Renal pelvis (tissue), 4 donors: ENCODE data around the gene KCNQ5. TPM values are rescaled to one million over a fixed set of nuclear protein-coding genes. Genes with fewer than 3 reads are reported as not detected.

ENCODE experiments used
- DNase-seq: peaks from one replicate; pipeline ENCODE4 v3.0.0-alpha.2; 2013
- polyA plus RNA-seq, 3 donors: library from polyadenylated mRNA; unstranded; fragments of 120-200 nt; gene quantifications; one replicate each; pipeline ENCODE4 v1.2.1, GENCODE V29; 2013; ENCODE audit not compliant: insufficient read length in 3 of 3

Gene KCNQ5
- polyA plus RNA-seq, 3 donors: 0.21 to 0.34 (median 0.31) TPM

DNA sequence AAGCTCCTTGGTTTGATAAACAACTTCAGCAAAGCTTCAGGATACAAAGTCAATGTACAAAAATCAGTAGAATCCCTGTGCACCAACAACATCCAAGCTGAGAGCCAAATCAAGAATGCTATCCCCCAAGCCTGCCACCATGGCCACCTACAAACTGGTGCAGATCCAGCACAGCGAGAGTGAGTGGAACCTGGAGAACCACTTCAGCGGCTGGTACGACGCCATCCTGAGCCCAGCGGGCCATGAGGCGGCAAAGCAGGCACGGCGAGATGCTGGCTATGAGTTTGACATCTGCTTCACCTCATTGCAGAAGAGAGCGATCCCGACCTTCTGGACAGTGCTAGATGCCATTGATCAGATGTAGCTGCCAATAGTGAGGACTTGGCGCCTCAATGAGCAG is 433.1 kb downstream of the KCNQ5 start:
- no peak for DNase-seq

DNA sequence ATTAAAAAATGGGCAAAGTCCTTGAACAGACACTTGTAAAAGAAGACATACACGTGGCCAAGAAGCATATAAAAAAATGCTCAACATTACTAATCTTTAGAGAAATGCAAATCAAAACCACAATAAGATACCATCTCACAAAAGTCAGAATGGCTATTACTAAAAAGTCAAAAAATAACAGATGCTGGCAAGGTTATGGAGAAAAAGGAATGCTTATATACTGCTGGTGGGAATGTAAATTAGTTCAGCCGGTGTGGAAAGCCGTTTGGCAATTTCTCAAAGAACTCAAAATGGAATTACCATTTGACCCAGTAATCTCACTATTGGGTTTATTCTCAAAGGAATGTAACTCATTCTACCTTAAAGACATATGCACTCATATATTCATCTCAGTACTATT is 436.9 kb downstream of the KCNQ5 start:
- no peak for DNase-seq

DNA sequence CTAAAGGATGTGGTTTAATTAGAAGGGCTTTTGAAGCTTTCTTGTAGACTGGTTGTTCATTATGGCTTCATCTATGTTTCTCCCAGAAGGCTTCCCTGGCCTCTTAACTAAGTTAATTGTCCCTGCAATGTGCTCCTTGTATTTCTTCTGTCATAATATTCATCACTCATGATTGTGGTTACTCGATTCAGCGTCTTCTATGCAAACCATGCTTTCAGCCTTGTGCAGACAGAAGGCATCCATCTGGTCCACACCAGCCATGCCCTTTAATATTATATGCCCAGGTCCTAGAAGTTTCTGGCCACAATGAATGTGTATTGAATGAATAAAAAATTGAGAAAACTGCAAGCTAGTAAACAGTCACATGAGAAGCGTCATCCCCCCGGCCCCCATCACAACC is 440.3 kb downstream of the KCNQ5 start:
- no peak for DNase-seq

DNA sequence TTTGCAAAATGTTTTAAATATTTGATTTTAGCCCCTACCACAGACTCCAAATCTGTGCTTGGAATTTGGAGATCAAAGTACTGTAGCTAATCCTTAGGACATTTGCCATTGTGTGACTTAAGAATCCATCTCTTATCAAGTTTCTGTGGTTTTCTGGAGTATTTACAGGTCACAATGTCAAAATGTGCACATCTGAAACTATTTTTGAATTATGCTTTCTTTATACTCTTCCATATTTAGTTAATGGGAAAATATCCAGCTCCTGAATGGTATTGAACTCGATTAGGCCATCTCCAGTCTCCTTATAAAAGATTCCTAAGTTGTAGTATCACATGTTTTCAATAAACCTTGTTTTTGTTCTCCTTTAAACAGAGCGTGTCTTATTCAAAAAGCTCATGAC is 441.0 kb downstream of the KCNQ5 start:
- no peak for DNase-seq

DNA sequence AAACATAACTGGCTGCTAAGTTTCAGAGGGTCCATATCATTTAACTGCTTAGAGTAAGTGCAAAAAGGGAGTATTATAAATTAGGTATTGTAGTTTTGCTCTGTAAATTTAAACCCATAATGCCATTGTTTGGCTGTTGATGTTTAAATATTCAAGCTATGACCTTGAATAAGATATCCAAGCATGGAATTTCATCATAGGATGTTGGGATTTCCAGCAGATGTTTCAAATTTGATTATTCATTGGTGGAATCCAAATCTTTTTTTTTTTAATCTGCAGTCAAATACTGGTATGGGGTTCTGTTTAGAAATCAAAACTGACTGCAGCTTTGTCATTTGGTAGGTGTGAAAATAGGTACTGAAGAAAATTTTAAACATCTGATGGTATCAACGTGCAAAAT is 442.4 kb downstream of the KCNQ5 start:
- DNase-seq: no peak

DNA sequence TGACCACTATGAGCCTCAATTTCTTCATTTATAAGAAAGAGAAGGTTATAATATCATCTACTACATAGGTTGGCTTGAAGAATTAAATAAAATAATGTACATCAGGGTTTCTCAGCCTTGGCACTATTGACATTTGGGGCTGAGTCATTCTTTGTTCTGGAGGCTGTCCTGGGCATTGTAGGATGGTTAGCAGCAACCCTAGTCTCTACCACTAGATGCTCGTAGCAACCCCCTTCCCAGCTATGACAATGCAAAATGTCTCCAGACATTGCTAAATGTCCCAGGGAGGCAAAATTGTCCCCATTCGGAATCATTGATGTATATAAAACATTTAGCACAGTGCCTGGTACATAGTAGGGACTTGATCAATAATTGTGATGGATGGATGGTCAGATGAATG is 451.4 kb downstream of the KCNQ5 start:
- DNase-seq: no peak

DNA sequence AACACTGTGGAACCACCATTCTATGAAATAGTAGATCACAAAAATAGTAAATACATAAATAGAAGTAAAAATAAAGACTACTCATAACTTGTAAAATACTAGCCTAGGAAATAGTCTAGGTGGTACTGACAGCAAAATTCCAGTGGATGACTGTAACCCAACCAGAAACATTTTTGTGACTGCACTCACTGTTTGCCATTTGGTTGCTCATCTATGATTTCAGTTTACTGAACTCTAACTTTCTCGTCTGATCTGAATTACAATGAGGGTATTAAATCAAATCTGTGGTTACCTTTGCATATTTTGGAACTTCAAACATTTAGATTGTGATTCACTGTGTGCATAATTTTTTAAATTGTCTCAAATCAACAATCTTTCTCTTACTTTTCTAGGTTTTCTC is 452.3 kb downstream of the KCNQ5 start:
- DNase-seq: no peak

DNA sequence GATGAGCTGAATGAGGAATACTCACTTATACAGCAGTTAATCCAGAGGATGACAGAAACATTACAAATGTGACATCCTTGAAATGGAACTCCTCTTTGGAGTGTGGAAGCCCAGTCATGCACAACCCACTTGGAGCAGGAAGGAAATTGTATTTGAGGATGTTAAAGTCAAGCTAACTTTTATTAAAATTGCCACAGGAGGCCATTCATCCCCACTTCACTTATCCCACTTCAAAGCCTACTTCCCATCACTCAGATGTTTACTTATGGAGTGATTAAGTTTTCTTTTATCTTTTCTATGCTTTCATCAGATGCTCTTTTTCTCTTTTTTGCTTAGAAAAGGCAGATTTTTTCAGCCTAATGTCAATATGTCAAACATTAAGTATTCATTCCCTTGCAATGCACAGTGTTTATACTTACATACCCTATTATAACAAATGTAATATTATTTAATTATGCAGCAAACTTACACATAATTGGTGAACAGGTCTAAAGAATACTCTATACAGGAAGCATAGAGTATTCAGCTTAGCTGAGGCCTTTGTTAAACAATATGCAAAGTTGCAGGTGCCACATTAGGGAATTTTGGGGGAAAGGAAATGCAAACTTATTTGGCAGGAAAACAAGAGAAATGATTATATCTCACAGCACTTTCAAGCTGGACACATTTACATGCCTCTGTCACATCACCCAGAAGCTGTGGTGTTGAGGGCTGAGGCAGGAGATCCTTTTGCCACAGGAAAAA is 454.5 kb downstream of the KCNQ5 start:
- DNase-seq: no peak

DNA sequence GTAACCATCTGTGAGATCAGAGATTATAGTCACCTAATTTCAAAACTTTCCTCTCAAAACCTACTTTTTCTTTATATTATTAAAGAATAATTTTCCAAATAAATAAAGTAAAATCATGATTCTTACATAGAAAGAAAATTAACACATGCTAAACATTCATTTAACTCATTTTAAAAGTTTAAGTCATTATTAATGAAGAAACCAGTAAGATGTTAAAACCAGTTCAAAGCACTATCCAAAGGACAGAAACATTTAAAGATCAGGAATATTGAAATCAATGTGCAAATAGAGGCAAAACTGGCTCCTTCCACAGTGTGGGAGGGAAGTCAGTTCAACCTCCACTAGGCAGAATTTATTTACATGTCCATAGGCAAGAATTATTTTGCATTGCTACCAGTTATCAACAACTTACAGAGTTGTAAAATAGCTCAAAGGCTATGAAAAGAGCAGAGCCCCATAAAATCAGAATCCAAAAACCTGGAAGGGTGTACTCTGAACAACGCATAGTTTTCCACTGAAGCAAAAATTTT is 456.5 kb downstream of the KCNQ5 start:
- DNase-seq: no peak

DNA sequence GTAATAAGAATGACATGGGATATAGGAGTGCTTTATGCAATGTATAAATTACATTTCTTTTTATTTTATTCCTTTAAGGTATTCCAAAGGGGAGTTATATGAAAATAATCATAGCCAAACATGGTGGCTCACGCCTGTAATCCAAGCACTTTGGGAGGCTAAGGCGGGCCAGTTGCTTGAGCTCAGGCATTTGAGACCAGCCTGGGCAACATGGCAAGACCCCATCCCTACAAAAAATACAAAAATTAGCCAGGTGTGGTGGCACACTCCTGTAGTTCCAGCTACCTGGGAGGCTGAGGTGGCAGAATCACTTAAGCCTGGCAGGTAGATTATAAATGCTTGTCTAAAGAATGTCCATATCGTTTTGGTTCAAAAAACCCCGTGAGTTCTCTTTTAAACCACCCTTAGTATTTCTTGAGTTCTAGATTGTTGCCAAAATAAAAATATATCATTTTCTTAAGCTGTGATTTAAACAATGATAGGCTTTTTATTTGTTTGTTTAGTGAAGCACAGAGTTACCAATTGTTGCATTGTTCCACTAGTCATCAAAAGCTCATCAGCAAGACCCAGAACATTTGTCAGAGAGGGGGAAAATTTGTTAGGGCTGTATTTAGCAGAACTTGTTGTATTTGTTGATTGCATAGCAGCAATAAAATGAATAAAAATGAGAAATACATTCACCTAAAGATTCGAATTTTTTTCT is 457.2 kb downstream of the KCNQ5 start:
- DNase-seq: no peak

DNA sequence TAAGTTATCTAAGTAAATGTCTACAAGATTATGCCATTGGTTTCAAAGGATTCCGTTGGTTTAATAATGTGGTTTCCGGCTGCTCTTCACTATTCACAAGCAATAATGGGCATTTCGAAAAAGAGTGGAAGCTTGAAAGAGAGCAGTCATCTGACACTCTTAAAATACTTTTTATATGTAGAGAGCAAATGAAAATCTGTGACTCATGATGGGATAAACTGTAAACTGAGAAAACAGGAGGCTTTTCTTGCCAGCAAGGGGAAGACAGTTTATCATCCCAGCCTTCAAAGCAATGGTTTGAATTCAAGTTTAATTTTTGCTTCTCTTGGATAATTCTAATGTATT is 457.7 kb downstream of the KCNQ5 start:
- no peak for DNase-seq

DNA sequence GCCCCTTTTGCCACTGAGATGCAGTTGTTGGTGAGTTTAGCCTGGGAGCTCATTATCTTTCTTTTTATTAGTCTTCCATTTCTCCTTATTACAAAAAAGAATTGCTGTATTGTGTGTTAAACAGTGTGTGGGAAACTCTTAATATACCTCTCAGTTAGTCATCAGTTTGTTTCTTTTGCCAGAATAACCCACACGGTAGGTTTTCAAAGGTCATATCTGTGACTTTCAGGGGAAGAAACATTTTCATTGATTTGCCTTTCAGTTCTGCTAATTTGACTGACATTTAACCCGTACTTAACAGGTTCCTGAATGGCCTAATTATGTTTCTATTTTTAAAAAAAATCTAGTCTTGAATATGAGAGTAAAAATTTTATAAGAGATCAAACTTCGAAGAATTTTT is 458.1 kb downstream of the KCNQ5 start:
- no peak for DNase-seq

DNA sequence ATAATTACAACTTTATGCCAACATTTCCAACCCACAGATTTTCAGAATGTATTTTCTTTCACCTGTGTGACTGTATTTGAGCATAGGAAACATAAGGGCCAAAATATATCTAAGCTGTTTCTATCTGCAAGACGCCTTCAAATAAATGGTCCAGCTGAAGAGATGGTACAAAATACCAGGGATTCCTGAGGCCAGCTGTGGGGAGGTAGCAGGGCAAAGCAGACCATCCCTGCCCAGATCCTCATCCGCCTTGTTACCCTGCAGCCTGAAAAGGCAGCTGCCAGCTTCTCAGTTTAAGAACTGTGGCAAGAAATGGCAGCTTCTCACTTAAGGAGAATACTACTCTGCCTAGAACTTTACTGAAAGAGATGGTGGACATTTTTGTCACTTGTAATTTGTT is 460.1 kb downstream of the KCNQ5 start:
- DNase-seq: no peak

DNA sequence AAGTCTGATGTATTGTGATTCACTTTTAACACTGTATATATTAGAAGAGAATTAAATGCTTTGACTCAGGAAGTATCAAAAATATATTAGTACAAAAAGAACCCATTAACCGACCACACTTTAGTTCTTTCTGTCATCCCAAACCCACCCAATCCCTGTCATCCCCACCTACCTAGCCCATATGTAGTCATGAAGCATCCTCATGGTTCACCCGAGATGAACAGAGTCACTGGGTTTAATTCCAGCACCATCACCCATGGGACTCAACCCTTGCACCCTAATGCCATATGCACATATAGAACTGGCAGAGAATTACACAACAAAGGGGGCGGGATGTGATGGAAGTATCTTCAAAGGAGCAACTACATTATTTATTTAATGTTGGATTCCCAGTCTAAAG is 462.0 kb downstream of the KCNQ5 start:
- DNase-seq: no peak

DNA sequence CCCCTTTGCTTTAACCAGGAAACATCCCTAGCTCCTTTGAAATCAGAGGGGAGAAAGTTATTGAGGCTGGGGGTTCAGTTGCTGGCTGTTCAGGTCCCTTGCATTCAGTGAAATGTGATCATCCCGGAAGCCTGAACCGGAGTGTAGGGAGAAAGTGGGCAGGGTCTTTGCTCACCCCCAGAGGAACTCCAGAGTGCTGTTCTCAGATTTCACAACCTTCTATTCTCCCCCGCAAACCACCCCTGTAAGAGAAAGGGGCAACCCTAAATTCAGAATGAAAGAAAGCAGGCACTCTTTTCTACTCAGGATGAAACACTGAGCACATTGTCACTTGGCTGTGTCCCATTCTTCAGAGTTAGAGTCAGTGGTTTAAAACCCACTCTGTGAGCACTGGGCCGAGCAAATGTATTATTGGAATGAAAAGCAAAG is 463.6 kb downstream of the KCNQ5 start:
- DNase-seq: peak; percentile 54

DNA sequence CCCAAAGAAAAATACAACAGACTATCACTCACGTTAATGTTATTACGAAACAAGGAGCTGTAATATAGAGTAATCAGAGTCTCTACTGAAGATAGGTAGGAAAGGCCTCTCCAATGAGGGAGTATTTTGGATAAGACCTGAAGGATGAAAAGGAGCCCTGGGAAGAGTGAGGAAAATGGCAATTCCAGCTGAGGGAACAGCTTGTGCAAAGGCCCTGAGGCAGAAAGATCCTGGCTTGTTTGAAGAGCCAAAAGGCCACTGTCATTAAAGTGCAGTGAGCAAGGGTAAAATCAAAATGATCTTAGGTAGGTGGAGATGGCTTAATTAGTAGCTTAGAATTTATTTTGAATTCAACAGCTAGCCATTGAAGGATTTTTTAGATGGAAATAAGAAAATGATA is 464.9 kb downstream of the KCNQ5 start:
- no peak for DNase-seq

DNA sequence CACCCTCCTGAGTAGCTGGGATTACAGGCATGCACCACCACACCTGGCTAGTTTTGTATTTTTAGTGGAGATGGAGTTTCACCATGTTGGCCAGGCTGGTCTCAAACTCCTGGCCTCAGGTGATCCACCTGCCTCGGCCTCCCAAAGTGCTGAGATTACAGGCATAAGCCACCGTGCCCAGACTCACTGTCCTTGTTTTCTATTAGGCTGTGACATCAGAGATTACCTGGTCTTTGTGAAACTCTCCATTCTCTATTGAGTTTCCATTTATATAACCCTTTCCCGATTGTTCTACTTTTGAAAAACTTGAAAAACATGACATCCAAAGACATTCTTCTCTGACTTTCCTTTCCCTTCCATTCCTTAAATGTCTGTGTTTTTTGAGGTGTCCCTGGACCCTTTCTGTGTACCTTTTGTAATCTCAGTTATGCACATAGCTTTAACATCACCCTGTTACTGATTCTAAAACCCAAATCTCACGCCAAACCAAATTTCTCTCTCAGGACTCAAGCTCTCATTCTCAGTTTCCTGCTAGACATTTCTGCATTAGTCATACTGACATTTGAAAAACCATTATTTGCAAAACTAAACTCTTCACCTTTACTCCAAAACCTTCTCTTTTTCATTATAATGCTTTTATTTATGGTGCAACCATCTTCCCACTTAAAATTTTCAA is 466.4 kb downstream of the KCNQ5 start:
- DNase-seq: no peak

DNA sequence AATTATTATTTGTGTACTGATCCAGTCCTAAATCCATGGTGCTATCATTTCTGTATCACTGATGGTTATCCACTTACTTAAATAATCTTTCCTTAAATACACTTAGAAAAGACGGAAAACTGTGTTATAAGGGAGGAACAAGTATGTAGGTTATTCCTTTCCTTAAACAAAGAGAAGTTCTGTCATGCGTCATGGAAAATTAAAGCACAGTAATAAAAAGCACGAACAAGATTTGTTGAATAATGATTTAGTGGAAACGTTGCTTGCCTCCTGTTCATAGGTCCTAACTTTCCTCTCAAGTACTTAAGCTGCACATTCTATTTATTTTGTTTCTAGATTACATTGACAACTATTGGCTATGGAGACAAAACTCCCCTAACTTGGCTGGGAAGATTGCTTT is 483.1 kb downstream of the KCNQ5 start:
- DNase-seq: no peak

DNA sequence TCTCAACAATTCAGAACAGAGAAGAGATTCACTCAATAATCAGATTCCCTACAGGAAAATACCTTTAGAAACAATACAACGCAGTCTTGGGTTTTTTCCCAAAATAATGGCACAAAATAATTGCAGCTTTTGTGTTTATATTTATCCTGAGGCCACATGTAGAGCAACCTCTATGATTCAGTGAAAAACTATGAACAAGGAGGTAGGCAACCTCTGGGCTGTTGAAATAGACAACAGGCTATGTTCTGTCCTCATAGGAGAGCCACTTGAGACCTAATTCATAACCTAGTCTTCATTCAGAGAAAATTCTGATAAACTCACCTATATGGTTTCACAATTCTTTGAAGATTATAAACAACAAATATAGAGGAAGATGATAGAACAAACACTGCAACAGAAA is 485.2 kb downstream of the KCNQ5 start:
- DNase-seq: no peak

DNA sequence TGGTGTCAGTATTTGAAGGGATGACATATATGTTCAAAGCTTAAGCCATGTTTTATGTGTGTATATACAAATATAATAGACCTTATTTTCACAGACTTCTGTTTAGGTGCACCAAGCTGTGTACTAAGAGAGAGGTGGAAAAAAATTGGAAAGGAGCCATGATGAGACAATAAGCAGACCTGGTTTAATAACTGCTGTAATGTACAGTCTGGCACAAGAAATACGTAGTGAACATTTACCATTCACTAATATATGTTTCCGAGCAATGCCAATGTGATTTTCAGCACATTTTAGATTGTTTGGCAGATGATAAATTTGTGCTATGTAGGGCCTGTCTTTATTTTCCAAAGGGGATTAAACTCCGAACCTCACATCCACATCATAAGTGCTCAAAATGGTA is 487.1 kb downstream of the KCNQ5 start:
- DNase-seq: no peak

DNA sequence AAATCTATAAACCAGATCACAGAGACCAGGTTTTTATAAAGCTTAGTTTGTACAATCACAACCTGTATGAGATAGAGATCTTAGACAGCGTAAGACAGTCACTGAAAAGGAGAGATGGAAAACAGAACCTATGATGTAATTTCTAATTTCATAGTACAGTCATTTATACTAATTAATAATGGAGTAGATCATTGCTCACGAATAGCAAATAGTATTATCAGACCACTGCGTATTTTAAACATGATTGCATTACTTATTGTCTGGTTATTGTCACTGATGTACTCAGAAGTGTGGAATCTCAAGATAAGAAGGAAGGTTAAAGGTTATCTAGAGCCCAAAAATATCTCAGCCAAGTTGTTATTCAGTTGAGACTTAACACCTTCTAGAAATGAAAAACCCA is 487.8 kb downstream of the KCNQ5 start:
- no peak for DNase-seq

DNA sequence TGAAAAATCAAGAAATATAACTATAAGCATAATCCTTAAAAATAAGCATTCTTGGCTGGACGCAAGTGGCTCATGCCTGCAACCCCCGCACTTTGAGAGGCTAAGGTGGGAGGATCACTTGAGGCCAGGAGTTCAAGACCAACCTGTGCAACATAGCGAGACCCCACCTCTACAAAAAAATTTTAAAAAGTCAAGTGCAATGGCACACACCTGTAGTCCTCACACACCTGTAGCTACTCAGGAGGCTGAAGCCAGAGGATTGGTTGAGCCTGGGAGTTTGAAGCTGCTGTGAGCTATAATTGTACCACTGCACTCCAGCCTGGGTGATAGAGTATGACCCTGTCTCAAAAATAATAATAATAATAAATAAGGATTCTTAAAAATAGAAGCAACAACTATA is 494.5 kb downstream of the KCNQ5 start:
- DNase-seq: no peak

DNA sequence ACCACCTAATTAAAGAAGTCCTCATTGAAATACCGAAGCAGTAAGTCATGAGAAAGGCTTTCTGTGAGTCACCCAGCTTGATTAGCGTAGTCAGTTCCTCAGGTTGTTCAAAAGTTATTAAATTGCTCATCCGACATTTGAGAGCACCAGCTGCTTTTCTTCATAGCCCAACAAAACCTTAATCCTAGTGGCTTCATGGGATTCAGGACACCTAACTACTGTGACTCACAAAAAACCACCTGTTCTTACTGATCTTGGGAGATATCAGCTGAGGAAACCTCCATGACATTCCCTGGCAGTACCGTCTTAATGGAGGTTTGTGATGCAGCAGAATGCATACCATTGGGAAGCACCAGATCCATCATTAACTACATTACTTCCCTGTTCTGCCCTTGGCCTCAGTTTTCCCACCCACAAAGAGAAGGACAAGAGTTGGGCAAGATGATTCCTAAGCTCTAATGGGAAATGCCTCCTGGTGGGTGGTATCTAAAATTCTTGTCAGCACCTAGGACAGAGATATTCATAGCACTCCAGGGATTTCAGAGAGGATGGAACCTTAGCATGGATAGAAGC is 499.6 kb downstream of the KCNQ5 start:
- DNase-seq: no peak
